CD14-positive monocyte (primary cell): ENCODE results near the gene IDH2. TPM values are rescaled to one million over a fixed set of nuclear protein-coding genes. Genes with fewer than 3 reads are reported as not detected.

Source experiments
- DNase-seq, 3 donors: peaks; one replicate each; pipeline ENCODE4 v3.0.0-alpha.2; 2011 to 2022
- H2AFZ ChIP-seq: 2 replicates; pipeline ENCODE4 v1.6.0; 2012; ENCODE audit warnings: mild to moderate bottlenecking, low read depth, low read length, inconsistent platforms; ENCODE audit not compliant: insufficient read depth, poor library complexity, severe bottlenecking
- H3K27ac ChIP-seq, 2 donors: 1 replicate in 1 of 2; 2 replicates in 1 of 2; pipeline ENCODE4 v1.5.1; 2012 to 2013; ENCODE audit warnings: low read length in 2 of 2, control low read depth in 1 of 2, inconsistent platforms in 1 of 2, low read depth in 1 of 2, mild to moderate bottlenecking in 1 of 2
- H3K27me3 ChIP-seq, 2 donors: one replicate each; pipeline versions ENCODE4 v1.6.0 to v1.6.1; 2011 to 2013; ENCODE audit warnings: low read length in 2 of 2; ENCODE audit not compliant: control insufficient read depth in 2 of 2, insufficient read depth in 2 of 2
- H3K36me3 ChIP-seq, 2 donors: replicated peaks in 1 of 2; 1 replicate in 1 of 2; 2 replicates in 1 of 2; pipeline versions ENCODE4 v1.5.1 to v1.6.1; 2012 to 2013; ENCODE audit warnings: low read length in 2 of 2, control low read depth in 1 of 2, inconsistent platforms in 1 of 2, mild to moderate bottlenecking in 1 of 2; ENCODE audit not compliant: insufficient read depth in 2 of 2, control insufficient read depth in 1 of 2
- H3K4me1 ChIP-seq, 2 donors: 1 replicate in 1 of 2; 2 replicates in 1 of 2; pipeline versions ENCODE4 v1.5.1 to v1.6.1; 2012 to 2013; ENCODE audit warnings: low read length in 2 of 2, control low read depth in 1 of 2, inconsistent platforms in 1 of 2, mild to moderate bottlenecking in 1 of 2, moderate library complexity in 1 of 2; ENCODE audit not compliant: insufficient read depth in 2 of 2, control insufficient read depth in 1 of 2
- H3K4me2 ChIP-seq: replicated peaks from 2 replicates; pipeline ENCODE3; 2012; ENCODE audit warnings: low read length, moderate library complexity, mild to moderate bottlenecking; ENCODE audit not compliant: poor library complexity, severe bottlenecking; ENCODE audit errors: extremely low read depth
- H3K4me3 ChIP-seq, 3 experiments: fragments of 200-600 bp in 1 of 3; sonication (generic) in 1 of 3; replicated peaks in 1 of 3; 1 replicate in 2 of 3; 2 replicates in 1 of 3; pipeline ENCODE4 v1.5.1; 2011 to 2013; ENCODE audit warnings: low read length in 3 of 3, mild to moderate bottlenecking in 3 of 3, control low read depth in 2 of 3, low read depth in 2 of 3, inconsistent platforms in 1 of 3, moderate library complexity in 1 of 3
- H3K79me2 ChIP-seq: 2 replicates; pipeline ENCODE4 v1.6.0; 2012; ENCODE audit warnings: mild to moderate bottlenecking, control low read depth, inconsistent platforms, low read length, moderate library complexity; ENCODE audit not compliant: insufficient read depth
- H3K9ac ChIP-seq: 2 replicates; pipeline ENCODE4 v1.6.0; 2017; ENCODE audit warnings: low read length, mild to moderate bottlenecking; ENCODE audit not compliant: insufficient read depth, poor library complexity, severe bottlenecking
- H3K9me3 ChIP-seq, 2 donors: replicated peaks in 1 of 2; 1 replicate in 1 of 2; 2 replicates in 1 of 2; pipeline versions ENCODE4 v1.5.1 to v1.6.1; 2012 to 2013; ENCODE audit warnings: low read length in 2 of 2, control low read depth in 1 of 2; ENCODE audit not compliant: control insufficient read depth in 1 of 2, insufficient read depth in 1 of 2
- H4K20me1 ChIP-seq: 2 replicates; pipeline ENCODE4 v1.6.0; 2012; ENCODE audit warnings: mild to moderate bottlenecking, low read length, control low read depth, moderate library complexity; ENCODE audit not compliant: insufficient read depth
- H3K27ac Mint-ChIP-seq, 7 donors: one replicate each; pipeline ENCODE4 v1.8.0; 2020; ENCODE audit warnings: mild to moderate bottlenecking in 7 of 7, mixed read lengths in 7 of 7, moderate library complexity in 6 of 7, inconsistent platforms in 2 of 7
- H3K27me3 Mint-ChIP-seq, 3 donors: one replicate each; pipeline ENCODE4 v1.8.0; 2021 to 2022; ENCODE audit warnings: low read depth in 3 of 3, mild to moderate bottlenecking in 3 of 3, mixed read lengths in 3 of 3, moderate library complexity in 3 of 3, inconsistent platforms in 1 of 3
- H3K36me3 Mint-ChIP-seq, 2 donors: one replicate each; pipeline ENCODE4 v1.8.0; 2020; ENCODE audit warnings: mixed read lengths in 2 of 2, inconsistent platforms in 1 of 2, mild to moderate bottlenecking in 1 of 2
- H3K4me1 Mint-ChIP-seq: one replicate; pipeline ENCODE4 v1.8.0; 2020; ENCODE audit warnings: mild to moderate bottlenecking, mixed read lengths
- H3K4me3 Mint-ChIP-seq, 2 donors: one replicate each; pipeline ENCODE4 v1.8.0; 2020; ENCODE audit warnings: mild to moderate bottlenecking in 2 of 2, mixed read lengths in 2 of 2, moderate library complexity in 1 of 2
- H3K9me3 Mint-ChIP-seq, 7 donors: one replicate each; pipeline ENCODE4 v1.8.0; 2020 to 2022; ENCODE audit warnings: mixed read lengths in 7 of 7, mild to moderate bottlenecking in 6 of 7, moderate library complexity in 6 of 7, inconsistent platforms in 2 of 7
- WGBS: methylation state at CpG from one replicate; pipeline ENCODE4 v1.1.5; 2013; ENCODE audit warnings: missing lambda C conversion rate; ENCODE audit not compliant: insufficient coverage; 5-methylcytosine and 5-hydroxymethylcytosine counted together
- intact Hi-C, 2 donors: fragments of 100-400 bp; cut with micrococcal nuclease; formaldehyde crosslinking; loops; one replicate each; pipeline versions ENCODE4 v1.15.0 to v1.15.1; 2023
- polyA plus RNA-seq, 3 donors: library from polyadenylated mRNA; depleted of rRNA in 1 of 3; unstranded in 2 of 3; stranded (reverse) in 1 of 3; fragments of 300-500 nt in 2 of 3; fragments of >200 nt in 1 of 3; fragmentation: Illumina TruSeq in 2 of 3; gene quantifications; 1 replicate in 2 of 3; 2 replicates in 1 of 3; pipeline ENCODE4 v1.2.3, GENCODE V29; 2012 to 2021
- TF ChIP-seq, protein P1 (sequence below): fragments of 200-600 bp; IDR thresholded peaks from one replicate; pipeline ENCODE4 v1.8.0; 2022; ENCODE audit warnings: antibody characterized with exemption, mild to moderate bottlenecking

Gene IDH2
- polyA plus RNA-seq, 3 donors, result 40.6 to 115 (median 82.2) TPM

DNA sequence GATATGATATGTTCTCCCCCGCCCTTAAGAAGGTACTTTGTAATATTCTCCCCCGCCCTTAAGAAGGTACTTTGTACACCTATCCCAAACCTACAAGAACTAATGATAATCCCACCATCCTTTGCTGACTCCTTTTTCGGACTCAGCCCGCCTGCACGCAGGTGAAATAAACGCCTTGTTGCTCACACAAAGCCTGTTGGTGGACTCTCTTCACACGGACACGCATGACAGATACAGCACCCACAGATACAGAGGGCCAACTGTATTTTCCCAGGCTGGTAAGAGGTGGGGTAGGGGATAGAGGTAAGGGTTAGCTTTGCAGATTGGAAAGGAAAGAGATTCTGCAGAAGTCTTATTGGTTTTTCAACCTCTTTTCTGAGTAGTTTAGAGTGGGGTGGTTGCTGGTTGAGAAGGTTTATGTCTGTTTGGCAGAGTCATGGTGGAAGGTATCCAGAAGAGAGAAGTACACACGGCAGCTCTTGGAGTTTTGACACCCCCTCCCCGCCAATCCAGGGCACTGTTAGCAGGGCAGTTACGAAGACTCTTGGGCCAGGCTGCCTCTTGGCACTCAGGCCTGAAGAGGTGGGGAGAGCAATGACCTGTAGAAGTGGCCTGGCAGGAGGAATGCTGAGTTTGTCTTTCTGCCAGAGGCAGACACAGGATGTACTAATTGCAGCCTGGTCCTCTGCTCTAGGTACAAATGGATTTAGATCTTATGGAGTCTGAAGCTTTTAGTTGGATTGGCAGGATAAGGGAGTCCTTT is 36.0 kb upstream of the IDH2 start:
- H3K4me2 ChIP-seq, result no peak overlapping the region
- peaks cover 17% of the 10 kb centered on the region for H3K4me1 Mint-ChIP-seq
- no peak overlapping the region for H3K27ac ChIP-seq
- no peaks in the 10 kb centered on the region for H4K20me1 ChIP-seq
- H3K27me3 Mint-ChIP-seq, result peaks cover 7 to 12% (median 11%) of the 10 kb centered on the region in 3 donors
- no peaks in the 10 kb centered on the region for H3K79me2 ChIP-seq
- H3K4me3 ChIP-seq, result no peak overlapping the region
- no peaks in the 10 kb centered on the region for H3K9me3 ChIP-seq
- no peak overlapping the region for H2AFZ ChIP-seq
- no peaks in the 10 kb centered on the region for H3K27me3 ChIP-seq
- intact Hi-C loops, result no loop called here
- H3K36me3 Mint-ChIP-seq, result no peaks in the 10 kb centered on the region
- no peak overlapping the region for H3K27ac Mint-ChIP-seq
- TF ChIP-seq, protein P1, sequence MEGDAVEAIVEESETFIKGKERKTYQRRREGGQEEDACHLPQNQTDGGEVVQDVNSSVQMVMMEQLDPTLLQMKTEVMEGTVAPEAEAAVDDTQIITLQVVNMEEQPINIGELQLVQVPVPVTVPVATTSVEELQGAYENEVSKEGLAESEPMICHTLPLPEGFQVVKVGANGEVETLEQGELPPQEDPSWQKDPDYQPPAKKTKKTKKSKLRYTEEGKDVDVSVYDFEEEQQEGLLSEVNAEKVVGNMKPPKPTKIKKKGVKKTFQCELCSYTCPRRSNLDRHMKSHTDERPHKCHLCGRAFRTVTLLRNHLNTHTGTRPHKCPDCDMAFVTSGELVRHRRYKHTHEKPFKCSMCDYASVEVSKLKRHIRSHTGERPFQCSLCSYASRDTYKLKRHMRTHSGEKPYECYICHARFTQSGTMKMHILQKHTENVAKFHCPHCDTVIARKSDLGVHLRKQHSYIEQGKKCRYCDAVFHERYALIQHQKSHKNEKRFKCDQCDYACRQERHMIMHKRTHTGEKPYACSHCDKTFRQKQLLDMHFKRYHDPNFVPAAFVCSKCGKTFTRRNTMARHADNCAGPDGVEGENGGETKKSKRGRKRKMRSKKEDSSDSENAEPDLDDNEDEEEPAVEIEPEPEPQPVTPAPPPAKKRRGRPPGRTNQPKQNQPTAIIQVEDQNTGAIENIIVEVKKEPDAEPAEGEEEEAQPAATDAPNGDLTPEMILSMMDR, result no peak
- DNase-seq, result no peak
- no peak overlapping the region for H3K9ac ChIP-seq
- H3K36me3 ChIP-seq, result no peaks in the 10 kb centered on the region
- WGBS, result 89% methylated on average over 11 of the region's 11 CpGs
- H3K4me1 ChIP-seq, result peaks cover 7 to 15% of the 10 kb centered on the region in 2 donors
- no peak overlapping the region for H3K4me3 Mint-ChIP-seq
- peaks cover 0 to 4% (median 0%) of the 10 kb centered on the region in 7 donors for H3K9me3 Mint-ChIP-seq

DNA sequence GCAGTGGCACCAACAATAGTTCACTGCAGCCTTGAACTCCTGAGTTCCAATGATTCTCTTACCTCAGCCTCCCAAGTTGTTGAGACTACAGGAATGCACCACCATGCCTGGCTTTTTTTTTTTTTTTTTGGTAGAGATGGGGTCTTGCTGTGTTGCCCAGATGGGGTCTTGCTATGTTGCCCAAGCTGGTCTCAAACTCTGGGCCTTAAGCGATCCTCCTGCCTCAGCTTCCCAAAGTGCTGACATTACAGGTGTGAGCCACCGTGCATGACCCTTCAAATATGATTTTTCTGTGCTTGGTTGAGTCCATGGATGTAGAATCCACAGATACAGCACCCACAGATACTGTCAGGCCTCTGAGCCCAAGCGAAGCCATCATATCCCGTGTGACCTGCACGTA is 30.2 kb upstream of the IDH2 start:
- intact Hi-C loops, result no loop called here
- Histone ChIP-seq H2AFZ (no peak overlapping the region), H4K20me1 (no peaks in the 10 kb centered on the region), H3K27me3 (no peaks in the 10 kb centered on the region), H3K4me1 (no peaks in the 10 kb centered on the region), H3K9me3 (no peaks in the 10 kb centered on the region), H3K79me2 (no peaks in the 10 kb centered on the region), H3K4me3 (no peak overlapping the region), H3K4me2 (no peak overlapping the region), H3K27ac (no peak overlapping the region), H3K36me3 (no peaks in the 10 kb centered on the region), H3K9ac (no peak overlapping the region)
- H3K27ac Mint-ChIP-seq, result no peak overlapping the region
- H3K27me3 Mint-ChIP-seq, result peaks cover 3 to 14% (median 9%) of the 10 kb centered on the region in 3 donors
- DNase-seq, result no peak
- TF ChIP-seq, protein P1, result no peak
- WGBS, result 95% methylated on average over 4 of the region's 5 CpGs
- no peaks in the 10 kb centered on the region for H3K36me3 Mint-ChIP-seq
- H3K4me1 Mint-ChIP-seq, result no peaks in the 10 kb centered on the region
- peaks cover 0 to 2% (median 0%) of the 10 kb centered on the region in 7 donors for H3K9me3 Mint-ChIP-seq
- H3K4me3 Mint-ChIP-seq, result no peak overlapping the region
